ENCODE measurements around the gene SYNE2.

DNA sequence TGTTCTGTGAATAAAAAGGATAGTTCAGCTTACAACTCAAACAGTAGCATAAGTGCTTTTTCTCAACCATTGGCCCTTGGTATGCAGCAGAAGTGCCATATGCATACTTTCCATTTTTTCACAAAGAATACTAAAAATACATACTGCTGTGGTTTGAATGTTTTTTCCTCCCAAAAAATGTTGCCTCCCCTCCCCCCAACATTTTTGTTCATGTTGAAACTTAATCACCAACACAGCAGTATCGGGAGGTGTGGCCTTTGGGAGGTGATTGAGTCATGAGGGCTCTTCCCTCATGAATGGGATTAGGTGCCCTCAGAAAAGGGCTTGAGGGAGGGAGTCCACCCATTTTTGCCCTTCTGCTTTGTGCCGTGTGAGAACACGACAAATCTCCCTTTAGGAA is 242.8 kb downstream of the SYNE2 start:
- no peak for TF ChIP-seq CTCF (IDR thresholded peaks at IDR 0.05)
- no peak for TF ChIP-seq POLR2A (IDR thresholded peaks at IDR 0.05)
